HG02981 (cell line): ENCODE results near the gene TENT5C.
"Not testable (repeated sequence)": the region's sequence is repeated elsewhere in the genome, so short reads cannot be mapped to it uniquely, and the experiment has no call there.

ENCODE experiments used
- ATAC-seq: cut with Tn5 transposase; IDR thresholded peaks from one replicate; pipeline ENCODE4 v1.9.1; 2021; ENCODE audit warnings: mild to moderate bottlenecking, moderate library complexity; ENCODE audit not compliant: unreplicated experiment

Gene TENT5C

GRCh38 chr1:117605774-117606648 lies at the start of gene TENT5C:
TENT5C (plus strand) TSS chr1:117606048; CDS start chr1:117622869, 16,821 bp downstream.
- peak; percentile 85 for ATAC-seq

- ATAC-seq: no peak
Observed at GRCh38 chr1:117556341-117556740, 49.5 kb upstream of the TENT5C start.

DNA sequence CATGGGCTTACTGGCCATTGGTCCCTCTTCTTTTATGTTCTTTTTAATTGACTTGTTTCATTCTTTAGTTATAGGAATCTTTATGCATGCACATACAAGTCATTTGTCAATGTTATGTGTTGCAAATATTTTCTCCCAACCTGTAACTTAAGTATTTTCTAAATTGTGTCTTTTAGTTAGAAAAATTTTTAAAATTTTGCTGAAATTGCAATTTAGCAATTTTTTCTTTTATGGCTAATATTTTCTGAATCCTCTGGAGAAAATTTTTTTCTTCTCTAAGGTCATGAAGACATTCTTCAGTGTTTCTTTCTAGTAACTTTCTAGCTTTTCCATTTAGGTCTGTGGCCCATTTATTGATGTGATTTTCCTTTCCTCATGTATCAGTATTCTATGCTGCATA lies 48.9 kb upstream of the TENT5C start:
- no peak for ATAC-seq

- not testable (repeated sequence) for ATAC-seq
Observed at GRCh38 chr1:117558451-117558850, 47.4 kb upstream of the TENT5C start.

DNA sequence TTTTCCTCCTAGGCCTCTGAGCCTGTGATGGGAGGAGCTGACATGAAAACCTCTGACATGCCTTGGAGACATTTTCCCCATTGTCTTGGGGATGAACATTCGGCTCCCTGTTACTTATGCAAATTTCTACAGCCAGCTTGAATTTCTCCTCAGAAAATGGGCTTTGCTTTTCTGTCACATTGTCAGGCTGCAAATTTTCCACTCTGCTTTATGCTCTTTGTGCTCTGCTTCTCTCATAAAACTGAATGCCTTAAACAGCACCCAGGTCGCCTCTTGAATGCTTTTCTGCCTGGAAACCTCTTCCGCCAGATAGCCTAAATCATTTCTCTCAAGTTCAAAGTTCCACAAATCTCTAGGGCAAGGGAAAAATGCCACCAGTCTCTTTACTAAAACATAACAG lies 46.7 kb upstream of the TENT5C start:
- ATAC-seq: no peak

GRCh38 chr1:117559985-117560384 lies 45.9 kb upstream of the TENT5C start:
- ATAC-seq: no peak

- no peak for ATAC-seq
Observed at GRCh38 chr1:117561071-117561470, 44.8 kb upstream of the TENT5C start.

DNA sequence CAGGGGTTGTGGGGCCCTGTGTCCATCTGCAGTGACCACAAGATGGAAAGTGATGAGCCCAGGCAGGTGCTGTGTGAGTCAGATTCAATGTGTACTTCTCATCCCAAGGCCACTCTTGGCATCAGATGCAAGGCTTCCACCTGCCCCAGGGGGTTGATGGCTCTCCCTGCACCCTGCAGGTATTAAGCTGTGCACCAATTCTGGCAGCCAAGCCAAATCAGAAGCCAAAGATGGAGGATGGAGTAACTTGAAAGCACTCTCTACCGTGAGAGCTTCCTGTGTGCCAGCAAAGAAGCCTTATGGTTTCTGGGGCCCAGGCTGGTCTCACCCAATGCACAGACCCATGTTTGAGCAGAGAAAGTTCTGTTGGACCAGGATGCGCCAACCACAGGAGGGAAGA lies 44.3 kb upstream of the TENT5C start:
- no peak for ATAC-seq

DNA sequence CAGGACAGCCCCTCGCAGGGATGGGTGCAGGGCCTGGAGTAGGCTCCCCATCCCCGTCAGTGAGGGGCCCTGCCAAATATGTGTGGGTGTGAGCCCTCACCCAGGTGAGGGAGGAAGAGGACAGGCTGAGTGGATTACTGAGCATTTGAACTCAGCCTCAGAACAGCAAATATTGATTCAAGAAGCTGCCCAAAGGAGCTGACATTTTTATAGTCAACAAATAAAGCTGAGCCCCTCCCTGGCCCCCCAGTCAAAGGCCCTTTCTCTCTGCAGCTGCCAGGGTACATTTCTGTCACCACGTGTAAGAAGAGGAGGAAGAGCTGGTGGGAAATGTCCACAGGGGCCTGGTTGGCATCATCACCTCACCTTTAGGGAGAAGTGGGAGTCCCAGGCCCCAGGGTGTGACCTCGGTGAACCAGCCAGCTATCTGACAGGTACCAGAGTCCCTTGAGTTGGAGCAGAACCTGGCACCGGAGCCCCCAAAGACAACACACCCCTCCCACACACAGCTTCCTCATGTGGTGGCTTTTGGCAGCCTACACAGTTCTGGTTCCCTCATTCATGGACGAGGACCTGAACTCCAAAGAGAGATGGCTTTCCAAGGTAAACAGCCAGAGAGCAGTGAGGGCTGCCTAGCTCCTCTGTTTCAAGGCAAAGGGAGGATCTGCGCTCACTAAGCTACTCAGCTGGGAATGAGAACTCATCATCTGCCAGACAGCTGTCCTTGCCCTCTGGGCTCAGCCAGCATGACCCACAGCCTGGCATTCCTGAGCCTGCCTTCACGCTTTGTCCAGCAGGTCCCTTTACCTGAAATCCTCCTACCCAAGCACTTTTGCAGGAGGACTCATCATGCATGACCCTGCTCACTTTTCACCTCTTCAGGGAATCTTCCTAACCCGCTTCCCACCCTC lies 43.0 kb upstream of the TENT5C start:
- no peak for ATAC-seq

GRCh38 chr1:117563492-117563875 lies 42.4 kb upstream of the TENT5C start:
- no peak for ATAC-seq

- no peak for ATAC-seq
Observed at GRCh38 chr1:117564227-117565075, 41.4 kb upstream of the TENT5C start.

DNA sequence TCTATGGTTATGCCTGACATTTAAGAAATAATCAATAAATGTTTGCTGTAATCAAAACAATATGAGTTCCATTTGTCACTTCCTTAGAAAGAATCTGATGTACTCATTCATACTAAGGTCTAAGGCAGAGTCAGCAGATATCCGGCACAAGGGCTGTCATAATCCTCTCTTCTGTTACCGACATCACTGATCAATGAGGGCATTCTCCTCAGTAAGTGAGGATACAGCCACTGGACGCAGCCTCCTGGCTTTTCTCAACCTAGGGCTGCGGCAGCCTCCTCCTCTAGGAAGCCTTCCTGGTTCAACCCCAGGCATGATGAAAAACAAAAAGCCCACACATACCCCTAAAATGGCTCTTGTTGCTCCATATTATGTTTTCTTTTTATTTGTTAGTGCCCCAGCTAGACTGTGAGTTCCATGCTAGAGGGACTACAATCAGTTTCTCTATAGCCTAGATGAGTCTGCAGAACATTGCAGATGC lies 40.7 kb upstream of the TENT5C start:
- ATAC-seq: no peak

DNA sequence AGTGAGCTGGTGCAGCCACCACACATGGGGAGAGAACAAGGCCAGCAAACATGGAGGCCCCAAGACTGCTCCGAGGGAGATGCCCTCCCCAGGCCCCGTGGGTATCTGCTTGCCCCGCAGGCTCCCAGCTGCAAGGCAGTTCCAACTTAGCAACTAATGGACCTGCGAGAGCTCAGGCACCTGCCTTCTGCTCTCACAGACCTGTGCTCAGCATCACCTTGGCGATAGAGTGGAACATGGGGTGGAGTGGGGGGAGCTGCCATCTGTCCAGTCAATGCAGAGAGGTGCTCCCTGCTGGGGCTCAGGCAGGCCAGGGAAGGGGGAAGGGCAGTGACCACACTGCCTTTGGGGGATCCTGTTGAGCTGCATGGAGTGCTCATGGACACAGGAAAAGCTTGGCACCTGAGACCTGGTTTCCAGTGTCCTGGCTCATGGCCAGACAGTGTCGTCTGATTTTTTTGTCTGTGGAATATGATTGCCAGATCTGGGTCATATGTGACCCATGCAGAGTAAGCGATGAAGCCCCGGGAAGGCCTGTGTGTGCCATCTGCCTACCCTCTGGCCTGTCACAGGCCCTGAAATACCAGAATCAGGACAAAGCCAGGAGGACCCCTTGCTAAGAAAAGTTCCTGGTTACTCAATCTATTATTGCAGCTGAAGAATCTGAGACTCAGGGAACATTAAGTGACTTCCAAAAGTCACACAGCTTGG lies 39.9 kb upstream of the TENT5C start:
- no peak for ATAC-seq

GRCh38 chr1:117566556-117566955 lies 39.3 kb upstream of the TENT5C start:
- no peak for ATAC-seq

GRCh38 chr1:117567435-117567834 lies 38.4 kb upstream of the TENT5C start:
- ATAC-seq: no peak

DNA sequence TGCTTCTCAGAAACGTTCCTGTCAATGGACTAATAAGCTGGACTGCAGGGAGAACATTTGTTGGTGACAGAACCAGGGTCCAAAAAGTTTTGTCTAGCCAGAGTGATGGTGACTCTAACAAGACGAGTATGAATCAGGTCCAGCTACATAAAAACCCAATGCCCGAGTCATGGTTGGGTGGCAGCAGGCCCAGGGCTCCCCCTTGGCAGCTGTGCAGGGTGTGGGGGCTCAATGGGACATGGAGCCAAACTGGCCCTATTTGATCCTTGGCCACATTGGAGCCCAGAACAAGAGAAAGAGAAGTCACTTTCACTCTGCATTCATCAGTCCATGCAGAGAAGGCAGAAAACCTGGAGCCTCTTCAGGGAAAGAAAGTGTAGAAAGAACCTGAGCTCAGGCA lies 37.9 kb upstream of the TENT5C start:
- no peak for ATAC-seq

- ATAC-seq: no peak
Observed at GRCh38 chr1:117568999-117569398, 36.8 kb upstream of the TENT5C start.

- ATAC-seq: no peak
Observed at GRCh38 chr1:117569856-117570255, 36.0 kb upstream of the TENT5C start.

GRCh38 chr1:117570988-117571409 lies 34.8 kb upstream of the TENT5C start:
- no peak for ATAC-seq

DNA sequence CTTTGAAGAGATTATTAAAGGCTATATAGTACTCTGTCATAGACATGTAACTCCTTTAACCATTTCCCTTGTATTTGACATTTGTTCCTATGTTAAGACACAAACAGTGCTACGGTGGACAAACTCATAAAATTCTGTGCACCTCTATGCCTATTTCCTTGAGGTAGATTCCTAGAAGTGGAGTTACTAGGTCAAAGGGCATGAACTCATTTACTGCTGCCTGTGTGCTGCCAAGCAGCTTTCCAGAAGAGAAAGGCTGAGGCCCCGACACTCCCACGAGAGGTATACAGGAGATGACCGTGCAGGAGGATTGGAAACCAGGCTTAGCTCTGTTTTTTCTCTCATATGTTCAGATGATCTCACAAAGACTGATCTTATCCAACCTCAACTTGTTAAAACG lies 34.4 kb upstream of the TENT5C start:
- ATAC-seq: no peak
